HepG2 (cell line): ENCODE data around the gene OTOGL. TPM values are rescaled to one million over a fixed set of nuclear protein-coding genes. Genes with fewer than 3 reads are reported as not detected.

Experiments used
- ATAC-seq: fragments of 200-7000 bp; cut with Tn5 transposase; 3 replicates; pipeline ENCODE4 v1.9.1; 2020; ENCODE audit warnings: mild to moderate bottlenecking, moderate library complexity
- BruUV-seq: library from RNA; stranded (reverse); fragments of 400-500 nt; replicated peaks from 2 replicates; lab custom pipeline; 2021; lab: Mats Ljungman, UMichigan
- CTCF ChIA-PET: fragments of 300-600 bp; formaldehyde crosslinking; extraction: SDS; loops from one replicate; lab custom pipeline; 2021; ENCODE audit warnings: low total read pairs, inconsistent platforms, low intra/inter-chr PET ratio; lab: Yijun Ruan, JAX
- POLR2A ChIA-PET: fragments of 350-600 bp; sonication (Branson Sonifier 250); formaldehyde crosslinking; loops from one replicate; lab custom pipeline; 2020; ENCODE audit warnings: antibody characterized with exemption, inconsistent platforms; lab: Yijun Ruan, JAX
- DNase-seq: peaks from one replicate; pipeline ENCODE4 v3.0.0-alpha.2; 2015; ENCODE audit warnings: low spot score
- FAIRE-seq: peaks from 3 replicates; lab custom pipeline; 2011; peaks lifted over from hg19 to GRCh38; lab: Jason Lieb, UNC
- H2AFZ ChIP-seq: one replicate; pipeline ENCODE4 v1.6.1; 2011; ENCODE audit warnings: low read length, inconsistent platforms
- H3K27ac ChIP-seq: fragments of 300-600 bp; 3 replicates; pipeline ENCODE4 v1.8.0; 2011; ENCODE audit warnings: mixed run types, mild to moderate bottlenecking, mixed read lengths, low read length, inconsistent platforms; ENCODE audit not compliant: insufficient read depth; ENCODE audit errors: extremely low read length
- H3K27me3 ChIP-seq, 2 experiments: fragments of 200-600 bp in 1 of 2; 2 replicates in 1 of 2; 3 replicates in 1 of 2; pipeline versions ENCODE4 v1.6.0 to v1.8.0; 2011; ENCODE audit warnings: low read length in 2 of 2, mild to moderate bottlenecking in 2 of 2, moderate library complexity in 2 of 2, inconsistent platforms in 1 of 2; ENCODE audit not compliant: insufficient read depth in 2 of 2, control insufficient read depth in 1 of 2
- H3K36me3 ChIP-seq, 2 experiments: fragments of 200-600 bp in 1 of 2; replicated peaks in 1 of 2; 2 replicates in 1 of 2; 3 replicates in 1 of 2; pipeline versions ENCODE4 v1.5.1 to v1.8.0; 2011; ENCODE audit warnings: low read length in 2 of 2, inconsistent platforms in 1 of 2; ENCODE audit not compliant: insufficient read depth in 2 of 2, control insufficient read depth in 1 of 2
- H3K4me1 ChIP-seq: 2 replicates; pipeline ENCODE4 v1.5.1; 2012; ENCODE audit warnings: low read length, inconsistent platforms; ENCODE audit not compliant: insufficient read depth
- H3K4me2 ChIP-seq: 2 replicates; pipeline ENCODE4 v1.6.0; 2011; ENCODE audit warnings: low read depth, low read length, inconsistent platforms
- H3K4me3 ChIP-seq, 3 experiments: fragments of 200-600 bp in 1 of 3; sonication (generic), shearing (Covaris generic) in 1 of 3; replicated peaks in 1 of 3; 2 replicates each; pipeline ENCODE4 v1.5.1; 2011 to 2016; ENCODE audit warnings: low read length in 3 of 3, inconsistent platforms in 2 of 3, low read depth in 2 of 3, mild to moderate bottlenecking in 2 of 3, control low read depth in 1 of 3, mixed read lengths in 1 of 3; ENCODE audit not compliant: insufficient read depth in 1 of 3
- H3K79me2 ChIP-seq: one replicate; pipeline ENCODE4 v1.6.1; 2011; ENCODE audit warnings: low read length, inconsistent platforms; ENCODE audit not compliant: insufficient read depth
- H3K9ac ChIP-seq: 2 replicates; pipeline ENCODE4 v1.6.0; 2011; ENCODE audit warnings: mild to moderate bottlenecking, low read depth, low read length, inconsistent platforms; ENCODE audit not compliant: insufficient read depth
- H3K9me3 ChIP-seq: 2 replicates; pipeline ENCODE4 v1.5.1; 2012; ENCODE audit warnings: mild to moderate bottlenecking, low read length
- H4K20me1 ChIP-seq: 2 replicates; pipeline ENCODE4 v1.6.0; 2011; ENCODE audit warnings: inconsistent platforms, mild to moderate bottlenecking, low read length, moderate library complexity; ENCODE audit not compliant: insufficient read depth
- MTA3 ChIP-seq: sonication (generic); formaldehyde crosslinking; IDR thresholded peaks from 2 replicates; pipeline ENCODE4 v1.4.0; 2020; ENCODE audit warnings: missing genetic modification reagents
- RAD51 ChIP-seq: fragments of 450-650 bp; IDR thresholded peaks from 2 replicates; pipeline ENCODE4 v1.6.1; 2016; ENCODE audit warnings: borderline replicate concordance
- RBAK ChIP-seq: sonication (generic); formaldehyde crosslinking; IDR thresholded peaks from 2 replicates; pipeline ENCODE4 v1.5.1; 2020; ENCODE audit warnings: mild to moderate bottlenecking, missing genetic modification reagents
- SMC3 ChIP-seq: IDR thresholded peaks from 2 replicates; pipeline ENCODE4 v1.6.1; 2011; ENCODE audit warnings: low read length, improper control_type of control experiment
- STAG1 ChIP-seq: sonication (generic); formaldehyde crosslinking; IDR thresholded peaks from 2 replicates; pipeline ENCODE4 v1.4.0; 2020; ENCODE audit warnings: missing genetic modification reagents
- ZNF256 ChIP-seq: sonication (generic); formaldehyde crosslinking; conservative IDR thresholded peaks from 2 replicates; pipeline ENCODE4 v1.4.0; 2020; ENCODE audit warnings: missing genetic modification reagents
- ZNF652 ChIP-seq: IDR thresholded peaks from 2 replicates; pipeline ENCODE4 v1.6.1; 2016; ENCODE audit warnings: low read depth, borderline replicate concordance
- ZNF674 ChIP-seq: sonication (generic); formaldehyde crosslinking; IDR thresholded peaks from 2 replicates; pipeline ENCODE4 v1.5.0; 2020; ENCODE audit warnings: low read depth, mild to moderate bottlenecking, missing genetic modification reagents
- ZNF816 ChIP-seq: sonication (generic); formaldehyde crosslinking; IDR thresholded peaks from 2 replicates; pipeline ENCODE4 v1.8.0; 2022; ENCODE audit warnings: missing genetic modification reagents, mild to moderate bottlenecking, borderline replicate concordance
- WGBS: methylation state at CpG from one replicate; pipeline ENCODE4 v1.1.6; 2017; ENCODE audit warnings: low lambda C conversion rate; 5-methylcytosine and 5-hydroxymethylcytosine counted together
- in situ Hi-C: cut with HindIII; loops from 2 replicates; pipeline ENCODE4 v1.10.0; 2017; ENCODE audit warnings: low pct_unique_long_range_greater_than_20kb; ENCODE audit not compliant: extremely low pct_ligation_motif_present
- intact Hi-C: fragments of 100-400 bp; cut with micrococcal nuclease; formaldehyde crosslinking; loops from one replicate; pipeline ENCODE4 v1.10.0; 2022; ENCODE audit not compliant: unreplicated experiment
- polyA plus RNA-seq, 8 experiments: library from polyadenylated mRNA; depleted of rRNA in 3 of 8; stranded (reverse) in 7 of 8; unstranded in 1 of 8; fragments of >200 nt; fragmentation: Illumina TruSeq in 4 of 8; extraction: Trizol in 4 of 8; gene quantifications; 2 replicates each; pipeline versions ENCODE4 v1.2.1 to v1.2.3, GENCODE V29; 2011 to 2016; ENCODE audit warnings: low read depth in 4 of 8, missing spikeins in 1 of 8, mixed read lengths in 1 of 8; ENCODE audit not compliant: insufficient read depth in 1 of 8
- total RNA-seq, 5 experiments: library from RNA; depleted of rRNA; stranded (reverse); fragments of >200 nt; fragmentation: Illumina TruSeq; extraction: Trizol; gene quantifications; 2 replicates each; pipeline ENCODE4 v1.2.3, GENCODE V29; 2016; ENCODE audit warnings: low read depth in 1 of 5
- TF ChIP-seq, protein P1 (sequence below): sonication (generic); formaldehyde crosslinking; IDR thresholded peaks from 2 replicates; pipeline ENCODE4 v1.5.0; 2020; ENCODE audit warnings: mild to moderate bottlenecking, missing genetic modification reagents, moderate library complexity
- TF ChIP-seq, protein P2 (sequence below): sonication (generic); formaldehyde crosslinking; IDR thresholded peaks from 2 replicates; pipeline ENCODE4 v1.4.0; 2020; ENCODE audit warnings: missing genetic modification reagents

The OTOGL gene
- total and polyA plus RNA-seq, 2 of the 13 experiments (the other 11 are each of a cell fraction or from before 2014, with no cell fraction given), result not detected

DNA sequence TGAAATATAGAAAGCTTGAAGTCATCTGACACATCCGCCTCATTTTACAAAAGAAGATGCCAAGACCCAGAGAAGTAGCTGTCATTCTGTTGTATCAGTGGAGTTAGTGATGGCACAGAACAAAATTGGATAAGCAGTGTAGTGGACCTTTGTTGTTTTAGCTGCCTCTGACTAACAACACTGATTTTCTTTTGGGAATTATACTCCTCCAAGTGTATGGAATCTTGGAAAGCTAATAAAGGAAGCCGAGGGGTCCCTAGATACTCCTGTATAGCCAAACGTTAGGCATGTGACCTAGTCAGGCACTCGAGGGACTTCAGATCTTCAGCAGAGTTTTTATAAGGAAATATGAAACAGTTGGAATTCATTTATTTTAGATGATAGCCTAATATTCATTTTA lies 94.5 kb downstream of the OTOGL start (continued):
- TF ChIP-seq RBAK (CRISPR knock-in tag) (no peak), ZNF256 (CRISPR knock-in tag) (no peak), MTA3 (CRISPR knock-in tag) (no peak), ZNF674 (CRISPR knock-in tag) (no peak), ZNF816 (CRISPR knock-in tag) (no peak)

DNA sequence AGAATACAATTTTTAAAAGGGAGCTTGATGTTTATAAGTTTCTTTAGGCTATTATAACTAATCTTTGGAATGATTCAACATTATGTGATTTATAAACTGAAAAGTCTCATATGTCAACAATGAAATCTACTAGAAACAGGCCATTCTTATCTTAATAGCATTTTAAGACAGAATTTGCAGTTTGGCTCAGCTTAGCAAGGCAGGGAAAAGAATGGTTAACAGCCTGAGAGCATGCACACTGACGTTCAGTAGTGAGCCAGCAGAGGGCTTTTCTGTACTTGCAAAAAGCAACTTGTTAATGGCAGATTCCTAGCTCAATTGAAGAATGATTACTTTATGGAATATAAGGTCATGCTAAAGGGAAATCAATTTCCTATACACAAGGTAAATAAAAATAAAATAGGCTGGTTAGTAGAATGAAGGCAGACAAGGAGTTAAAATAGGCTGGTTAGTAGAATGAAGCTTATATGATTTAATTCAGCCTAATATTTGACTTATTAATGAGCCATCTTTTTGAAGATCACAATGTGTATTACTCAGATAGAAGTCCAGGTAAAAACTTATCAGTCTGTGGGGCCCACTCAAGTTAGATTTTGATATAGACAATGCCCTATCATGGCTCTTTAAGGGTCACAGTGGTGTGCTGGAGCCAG lies 95.9 kb downstream of the OTOGL start:
- Histone ChIP-seq H4K20me1 (no peaks in the 10 kb centered on the region), H3K79me2 (no peaks in the 10 kb centered on the region), H3K4me1 (no peaks in the 10 kb centered on the region), H3K36me3 (no peaks in the 10 kb centered on the region), H3K4me3 (no peak overlapping the region), H3K9me3 (no peaks in the 10 kb centered on the region), H2AFZ (no peak overlapping the region), H3K4me2 (no peak overlapping the region), H3K27me3 (no peaks in the 10 kb centered on the region), H3K9ac (no peak overlapping the region), H3K27ac (no peak overlapping the region)
- intact Hi-C loops (loop anchor here (1.0 kb wide), 1 partner anchor 75 kb away; no protein-coding TSS in a partner anchor), in situ Hi-C loops (loop anchor here (25.0 kb wide), 1 partner anchor 408 kb away; no protein-coding TSS in a partner anchor)
- BruUV-seq, result no TSS peak
- ChIA-PET CTCF (interaction anchor here (1.0 kb wide), 1 partner anchor 75 kb away, joined by 5 read pairs; no protein-coding TSS in a partner anchor), POLR2A (no interaction called here)
- DNase-seq (peak; percentile 16), FAIRE-seq (peak; percentile 54), ATAC-seq (peak; percentile 82)
- TF ChIP-seq SMC3 (peak; percentile 27; the same call in 1 of the 2 replicates), RAD51 (no peak), ZNF652 (peak; percentile 77), STAG1 (CRISPR knock-in tag) (peak; percentile 47)
- TF ChIP-seq, protein P1, sequence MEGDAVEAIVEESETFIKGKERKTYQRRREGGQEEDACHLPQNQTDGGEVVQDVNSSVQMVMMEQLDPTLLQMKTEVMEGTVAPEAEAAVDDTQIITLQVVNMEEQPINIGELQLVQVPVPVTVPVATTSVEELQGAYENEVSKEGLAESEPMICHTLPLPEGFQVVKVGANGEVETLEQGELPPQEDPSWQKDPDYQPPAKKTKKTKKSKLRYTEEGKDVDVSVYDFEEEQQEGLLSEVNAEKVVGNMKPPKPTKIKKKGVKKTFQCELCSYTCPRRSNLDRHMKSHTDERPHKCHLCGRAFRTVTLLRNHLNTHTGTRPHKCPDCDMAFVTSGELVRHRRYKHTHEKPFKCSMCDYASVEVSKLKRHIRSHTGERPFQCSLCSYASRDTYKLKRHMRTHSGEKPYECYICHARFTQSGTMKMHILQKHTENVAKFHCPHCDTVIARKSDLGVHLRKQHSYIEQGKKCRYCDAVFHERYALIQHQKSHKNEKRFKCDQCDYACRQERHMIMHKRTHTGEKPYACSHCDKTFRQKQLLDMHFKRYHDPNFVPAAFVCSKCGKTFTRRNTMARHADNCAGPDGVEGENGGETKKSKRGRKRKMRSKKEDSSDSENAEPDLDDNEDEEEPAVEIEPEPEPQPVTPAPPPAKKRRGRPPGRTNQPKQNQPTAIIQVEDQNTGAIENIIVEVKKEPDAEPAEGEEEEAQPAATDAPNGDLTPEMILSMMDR (CRISPR knock-in tag), result peak; percentile 38
- TF ChIP-seq, protein P2, sequence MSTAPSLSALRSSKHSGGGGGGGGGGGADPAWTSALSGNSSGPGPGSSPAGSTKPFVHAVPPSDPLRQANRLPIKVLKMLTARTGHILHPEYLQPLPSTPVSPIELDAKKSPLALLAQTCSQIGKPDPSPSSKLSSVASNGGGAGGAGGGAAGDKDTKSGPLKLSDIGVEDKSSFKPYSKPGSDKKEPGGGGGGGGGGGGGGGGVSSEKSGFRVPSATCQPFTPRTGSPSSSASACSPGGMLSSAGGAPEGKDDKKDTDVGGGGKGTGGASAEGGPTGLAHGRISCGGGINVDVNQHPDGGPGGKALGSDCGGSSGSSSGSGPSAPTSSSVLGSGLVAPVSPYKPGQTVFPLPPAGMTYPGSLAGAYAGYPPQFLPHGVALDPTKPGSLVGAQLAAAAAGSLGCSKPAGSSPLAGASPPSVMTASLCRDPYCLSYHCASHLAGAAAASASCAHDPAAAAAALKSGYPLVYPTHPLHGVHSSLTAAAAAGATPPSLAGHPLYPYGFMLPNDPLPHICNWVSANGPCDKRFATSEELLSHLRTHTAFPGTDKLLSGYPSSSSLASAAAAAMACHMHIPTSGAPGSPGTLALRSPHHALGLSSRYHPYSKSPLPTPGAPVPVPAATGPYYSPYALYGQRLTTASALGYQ, result no peak
- 0% methylated on average over 1 of the region's 1 CpG for WGBS
